ENCODE data around the gene FALEC.

FALEC gene

GRCh38 chr1:150558761-150559655 is 43.5 kb downstream of the FALEC start:
- H3K4me3 ChIP-seq (replicated peaks; ENCODE audit: low read depth, low read length), result peak overlapping the region; percentile 40
- peak; percentile 57 for DNase-seq (ENCODE audit: low read depth)
- TF ChIP-seq CTCF (IDR thresholded peaks at IDR 0.05; ENCODE audit: low read length, missing control alignments), result no peak

GRCh38 chr1:150559656-150560010 is 44.1 kb downstream of the FALEC start:
- TF ChIP-seq CTCF (IDR thresholded peaks at IDR 0.05; ENCODE audit: low read length, missing control alignments), result no peak
- DNase-seq (ENCODE audit: low read depth), result no peak
- no peak overlapping the region for H3K4me3 ChIP-seq (replicated peaks; ENCODE audit: low read depth, low read length)

GRCh38 chr1:150560011-150560438 is 44.5 kb downstream of the FALEC start:
- no peak overlapping the region for H3K4me3 ChIP-seq (replicated peaks; ENCODE audit: low read depth, low read length)
- DNase-seq (ENCODE audit: low read depth), result peak; percentile 68
- peak; percentile 87 for TF ChIP-seq CTCF (IDR thresholded peaks at IDR 0.05; ENCODE audit: low read length, missing control alignments)

GRCh38 chr1:150560576-150561253 is 45.2 kb downstream of the FALEC start:
- H3K4me3 ChIP-seq (replicated peaks; ENCODE audit: low read depth, low read length), result peak overlapping the region; percentile 63
- peak; percentile 81 for TF ChIP-seq CTCF (IDR thresholded peaks at IDR 0.05; ENCODE audit: low read length, missing control alignments)
- no peak for DNase-seq (ENCODE audit: low read depth)

GRCh38 chr1:150561254-150561973 is 45.9 kb downstream of the FALEC start:
- H3K4me3 ChIP-seq (replicated peaks; ENCODE audit: low read depth, low read length), result peak overlapping the region; percentile 63
- DNase-seq (ENCODE audit: low read depth), result peak; percentile 99
- TF ChIP-seq CTCF (IDR thresholded peaks at IDR 0.05; ENCODE audit: low read length, missing control alignments), result peak; percentile 20

- peak overlapping the region; percentile 63 for H3K4me3 ChIP-seq (replicated peaks; ENCODE audit: low read depth, low read length)
- DNase-seq (ENCODE audit: low read depth), result peak; percentile 97
- TF ChIP-seq CTCF (IDR thresholded peaks at IDR 0.05; ENCODE audit: low read length, missing control alignments), result no peak
Observed at GRCh38 chr1:150561974-150562445, 46.5 kb downstream of the FALEC start.

Measured in fibroblast of pulmonary artery (primary cell).